HFF-Myc (cell line): Measurements from ENCODE around the gene MINDY2.

Experiments used
- DNase-seq: peaks from one replicate; pipeline ENCODE4 v3.0.0-alpha.2; 2011; ENCODE audit warnings: low read depth; ENCODE audit errors: extremely low read depth
- H3K4me3 ChIP-seq: replicated peaks from 2 replicates; pipeline ENCODE4 v1.5.1; 2011; ENCODE audit warnings: low read depth, mild to moderate bottlenecking, control low read depth, low read length
- CTCF ChIP-seq: IDR thresholded peaks from 2 replicates; pipeline ENCODE4 v1.5.1; 2012; ENCODE audit warnings: mild to moderate bottlenecking, low read depth, low read length, control low read depth; ENCODE audit errors: missing control alignments

Gene MINDY2

GRCh38 chr15:58867926-58868325 is 96.8 kb downstream of the MINDY2 start:
- no peak for DNase-seq
- H3K4me3 ChIP-seq: no peak overlapping the region
- no peak for TF ChIP-seq CTCF

- TF ChIP-seq CTCF: no peak
- no peak for DNase-seq
- H3K4me3 ChIP-seq: no peak overlapping the region
Measured at GRCh38 chr15:58870451-58870850, 99.3 kb downstream of the MINDY2 start.

GRCh38 chr15:58873267-58873666 is 102.2 kb downstream of the MINDY2 start:
- no peak for DNase-seq
- no peak for TF ChIP-seq CTCF
- H3K4me3 ChIP-seq: no peak overlapping the region

GRCh38 chr15:58875343-58875742 is 104.2 kb downstream of the MINDY2 start:
- H3K4me3 ChIP-seq: no peak overlapping the region
- TF ChIP-seq CTCF: no peak
- no peak for DNase-seq

- no peak overlapping the region for H3K4me3 ChIP-seq
- TF ChIP-seq CTCF: no peak
- DNase-seq: no peak
Measured at GRCh38 chr15:58876306-58877106, 105.4 kb downstream of the MINDY2 start.

- DNase-seq: no peak
- no peak for TF ChIP-seq CTCF
- H3K4me3 ChIP-seq: no peak overlapping the region
Measured at GRCh38 chr15:58877999-58878825, 107.1 kb downstream of the MINDY2 start.
